ENCODE data around the gene METTL22.

Gene METTL22

GRCh38 chr16:8644211-8645140 is 23.0 kb downstream of the METTL22 start:
- Histone ChIP-seq H3K27ac (ENCODE audit: low read depth, low read length) (no peak overlapping the region), H3K9me2 (replicated peaks; ENCODE audit: insufficient read depth, low read length) (no peaks in the 10 kb centered on the region), H3K36me3 (ENCODE audit: low read length) (no peaks in the 10 kb centered on the region), H3K9ac (ENCODE audit: low read length) (no peak overlapping the region), H2AFZ (ENCODE audit: low read depth, low read length, severe bottlenecking) (no peak overlapping the region), H3F3A (ENCODE audit: insufficient read depth) (no peaks in the 10 kb centered on the region), H3K27me3 (ENCODE audit: low read length) (no peaks in the 10 kb centered on the region), H3K79me2 (ENCODE audit: insufficient read depth, low read length) (no peaks in the 10 kb centered on the region), H3K9me3 (ENCODE audit: insufficient read depth, low read length) (no peaks in the 10 kb centered on the region), H3K4me2 (ENCODE audit: low read depth, low read length, poor library complexity, severe bottlenecking) (no peak overlapping the region), H4K20me1 (ENCODE audit: low read depth, low read length) (no peaks in the 10 kb centered on the region), H3K4me3 (ENCODE audit: insufficient read depth, low read length, poor library complexity, severe bottlenecking) (no peak overlapping the region)
- no peak for TF ChIP-seq EZH2phosphoT487 (conservative IDR thresholded peaks at IDR 0.05; ENCODE audit: low read length)
- no peak for TF ChIP-seq CTCF (IDR thresholded peaks at IDR 0.05; ENCODE audit: insufficient read depth, low read length, poor library complexity, severe bottlenecking)

- Histone ChIP-seq H3K36me3 (ENCODE audit: low read length) (no peaks in the 10 kb centered on the region), H3K9ac (ENCODE audit: low read length) (no peak overlapping the region), H3K79me2 (ENCODE audit: insufficient read depth, low read length) (no peaks in the 10 kb centered on the region), H3K9me3 (ENCODE audit: insufficient read depth, low read length) (no peaks in the 10 kb centered on the region), H3K9me2 (replicated peaks; ENCODE audit: insufficient read depth, low read length) (no peaks in the 10 kb centered on the region), H2AFZ (ENCODE audit: low read depth, low read length, severe bottlenecking) (no peak overlapping the region), H3K4me3 (ENCODE audit: insufficient read depth, low read length, poor library complexity, severe bottlenecking) (no peak overlapping the region), H4K20me1 (ENCODE audit: low read depth, low read length) (no peaks in the 10 kb centered on the region), H3K27me3 (ENCODE audit: low read length) (no peaks in the 10 kb centered on the region), H3F3A (ENCODE audit: insufficient read depth) (no peaks in the 10 kb centered on the region), H3K4me2 (ENCODE audit: low read depth, low read length, poor library complexity, severe bottlenecking) (no peak overlapping the region), H3K27ac (ENCODE audit: low read depth, low read length) (no peak overlapping the region)
- TF ChIP-seq EZH2phosphoT487 (conservative IDR thresholded peaks at IDR 0.05; ENCODE audit: low read length) (no peak), CTCF (IDR thresholded peaks at IDR 0.05; ENCODE audit: insufficient read depth, low read length, poor library complexity, severe bottlenecking) (no peak)
Measured at GRCh38 chr16:8645141-8645521, 23.6 kb downstream of the METTL22 start.

- H3K9ac ChIP-seq (ENCODE audit: low read length): no peak overlapping the region
- no peaks in the 10 kb centered on the region for H4K20me1 ChIP-seq (ENCODE audit: low read depth, low read length)
- no peak overlapping the region for H3K4me2 ChIP-seq (ENCODE audit: low read depth, low read length, poor library complexity, severe bottlenecking)
- H2AFZ ChIP-seq (ENCODE audit: low read depth, low read length, severe bottlenecking): no peak overlapping the region
- H3K79me2 ChIP-seq (ENCODE audit: insufficient read depth, low read length): no peaks in the 10 kb centered on the region
- no peaks in the 10 kb centered on the region for H3K36me3 ChIP-seq (ENCODE audit: low read length)
- no peaks in the 10 kb centered on the region for H3F3A ChIP-seq (ENCODE audit: insufficient read depth)
- no peaks in the 10 kb centered on the region for H3K9me3 ChIP-seq (ENCODE audit: insufficient read depth, low read length)
- no peak for TF ChIP-seq CTCF (IDR thresholded peaks at IDR 0.05; ENCODE audit: insufficient read depth, low read length, poor library complexity, severe bottlenecking)
- no peak for TF ChIP-seq EZH2phosphoT487 (conservative IDR thresholded peaks at IDR 0.05; ENCODE audit: low read length)
- H3K27ac ChIP-seq (ENCODE audit: low read depth, low read length): no peak overlapping the region
- H3K9me2 ChIP-seq (replicated peaks; ENCODE audit: insufficient read depth, low read length): no peaks in the 10 kb centered on the region
- no peaks in the 10 kb centered on the region for H3K27me3 ChIP-seq (ENCODE audit: low read length)
- no peak overlapping the region for H3K4me3 ChIP-seq (ENCODE audit: insufficient read depth, low read length, poor library complexity, severe bottlenecking)
Measured at GRCh38 chr16:8645831-8646230, 24.3 kb downstream of the METTL22 start.
